T-helper 2 cell treated with Interferon-gamma antibody and Interleukin-4, amounts not matched to agents 100 ng/mL and 5 ng/mL, for 36 hours (primary cell): ENCODE data around the gene PDZD8. TPM values are rescaled to one million over a fixed set of nuclear protein-coding genes. Genes with fewer than 3 reads are reported as not detected.
"Not testable (repeated sequence)": the region's sequence is repeated elsewhere in the genome, so short reads cannot be mapped to it uniquely, and the experiment has no call there.

Experiments
- intact Hi-C: fragments of 100-400 bp; cut with micrococcal nuclease; formaldehyde crosslinking; loops from one replicate; pipeline ENCODE4 v1.15.1; 2023
- total RNA-seq: library from RNA; stranded (reverse); gene quantifications from 2 replicates; pipeline ENCODE4 v1.2.3, GENCODE V29; 2022

The PDZD8 gene
- total RNA-seq, 1 donor from 2014 or later: 13.2 TPM

DNA sequence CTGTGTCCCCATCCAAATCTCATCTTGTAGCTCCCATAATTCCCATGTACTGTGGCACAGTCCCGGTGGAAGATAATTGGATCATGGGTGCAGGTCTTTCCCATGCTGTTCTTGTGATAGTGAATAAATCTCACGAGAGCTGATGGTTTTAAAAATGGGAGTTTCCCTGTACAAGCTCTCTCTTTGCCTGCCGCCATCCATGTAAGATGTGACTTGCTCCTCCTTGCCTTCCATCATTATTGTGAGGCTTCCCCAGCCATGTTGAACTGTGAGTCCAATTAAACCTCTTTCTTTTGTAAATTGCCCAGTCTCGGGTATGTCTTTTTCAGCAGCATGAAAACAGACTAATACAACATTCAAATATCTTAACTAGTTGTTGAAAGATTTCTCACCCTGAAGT lies 145.1 kb downstream of the PDZD8 start:
- intact Hi-C loops: not testable (repeated sequence)

DNA sequence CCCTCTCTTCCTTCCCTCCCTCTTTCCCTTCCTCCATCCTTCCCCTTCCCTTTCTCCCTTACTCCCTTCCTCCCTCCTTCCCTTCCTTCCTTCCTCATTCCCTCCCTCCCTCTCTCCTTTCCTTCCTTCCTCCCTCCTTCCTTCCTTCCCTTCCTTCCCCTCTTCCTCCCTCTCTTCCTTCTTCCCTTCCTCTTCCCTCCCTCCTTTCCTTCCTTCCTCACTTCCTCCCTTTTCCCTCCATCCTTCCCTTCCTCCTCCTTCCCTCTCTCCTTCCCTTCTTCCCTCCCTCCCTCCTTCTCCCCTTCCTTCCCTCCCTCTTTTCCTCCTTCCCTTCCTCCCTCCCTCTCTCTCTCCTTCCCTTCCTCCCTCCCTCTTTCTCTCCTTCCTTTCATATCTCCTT lies 147.0 kb downstream of the PDZD8 start:
- intact Hi-C loops: no loop called here

Other genes with a start within 250 kb of the PDZD8 start
- not detected in 2 replicates for gene VAX1, start 237.2 kb downstream of the PDZD8 start, total RNA-seq
- not detected in 2 replicates for gene KCNK18, start 178.0 kb downstream of the PDZD8 start, total RNA-seq
- gene SLC18A2, start 134.3 kb downstream of the PDZD8 start, total RNA-seq: 0.09 TPM in 1 of 2 replicates, not detected in the other
- gene EMX2, start 167.3 kb upstream of the PDZD8 start, total RNA-seq: not detected in 2 replicates